GM23248 (cell line): ENCODE data around the gene CENPE. TPM values are rescaled to one million over a fixed set of nuclear protein-coding genes. Genes with fewer than 3 reads are reported as not detected.
A peak's percentile ranks its signal among the peaks of the same experiment; 100 is the strongest.
"Not testable (repeated sequence)": the region's sequence is repeated elsewhere in the genome, so short reads cannot be mapped to it uniquely, and the experiment has no call there.

ENCODE experiments used
- DNase-seq: peaks from one replicate; pipeline ENCODE4 v3.0.0-alpha.2; 2015
- H2AFZ ChIP-seq: fragments of 200-600 bp; sonication (generic); 2 replicates; pipeline ENCODE4 v1.6.1; 2016; ENCODE audit warnings: antibody characterized with exemption
- H3F3A ChIP-seq: fragments of 200-600 bp; sonication (generic); 2 replicates; pipeline ENCODE4 v1.6.1; 2016; ENCODE audit warnings: mild to moderate bottlenecking, antibody characterized with exemption, mixed run types; ENCODE audit not compliant: insufficient read depth
- H3K27ac ChIP-seq: fragments of 200-600 bp; sonication (generic); 2 replicates; pipeline ENCODE4 v1.5.1; 2016; ENCODE audit warnings: mild to moderate bottlenecking
- H3K27me3 ChIP-seq: fragments of 200-600 bp; sonication (generic); replicated peaks from 2 replicates; pipeline ENCODE4 v1.6.1; 2016; ENCODE audit warnings: mild to moderate bottlenecking; ENCODE audit not compliant: insufficient read depth
- H3K36me3 ChIP-seq: fragments of 200-600 bp; sonication (generic); 2 replicates; pipeline ENCODE4 v1.6.1; 2016; ENCODE audit warnings: low read depth, mild to moderate bottlenecking
- H3K4me1 ChIP-seq: fragments of 200-600 bp; sonication (generic); 2 replicates; pipeline ENCODE4 v1.6.1; 2016; ENCODE audit warnings: mild to moderate bottlenecking; ENCODE audit not compliant: insufficient read depth
- H3K4me2 ChIP-seq: fragments of 200-600 bp; sonication (generic); one replicate; pipeline ENCODE4 v1.6.1; 2016; ENCODE audit warnings: mild to moderate bottlenecking; ENCODE audit not compliant: unreplicated experiment
- H3K4me3 ChIP-seq: fragments of 200-600 bp; sonication (generic); 2 replicates; pipeline ENCODE4 v1.5.1; 2016; ENCODE audit warnings: mild to moderate bottlenecking
- H3K79me2 ChIP-seq: fragments of 200-600 bp; sonication (generic); 2 replicates; pipeline ENCODE4 v1.6.1; 2016; ENCODE audit warnings: mild to moderate bottlenecking; ENCODE audit not compliant: insufficient read depth
- H3K9ac ChIP-seq: fragments of 200-600 bp; sonication (generic); 2 replicates; pipeline ENCODE4 v1.6.1; 2016; ENCODE audit warnings: mild to moderate bottlenecking
- H3K9me2 ChIP-seq: fragments of 200-600 bp; sonication (generic); 2 replicates; pipeline ENCODE4 v1.6.1; 2016; ENCODE audit warnings: mixed run types, mild to moderate bottlenecking, moderate library complexity; ENCODE audit not compliant: insufficient read depth
- H3K9me3 ChIP-seq: fragments of 200-600 bp; sonication (generic); one replicate; pipeline ENCODE4 v1.6.1; 2017; ENCODE audit warnings: low read depth
- H4K20me1 ChIP-seq: fragments of 200-600 bp; sonication (generic); 2 replicates; pipeline ENCODE4 v1.6.0; 2016; ENCODE audit not compliant: insufficient read depth
- EZH2 ChIP-seq: fragments of 200-600 bp; sonication (generic); IDR thresholded peaks from 2 replicates; pipeline ENCODE4 v1.6.1; 2018; ENCODE audit warnings: antibody characterized with exemption, mild to moderate bottlenecking; ENCODE audit not compliant: insufficient read depth, poor library complexity, severe bottlenecking
- EZH2phosphoT487 ChIP-seq: fragments of 200-600 bp; sonication (generic); IDR thresholded peaks from 2 replicates; pipeline ENCODE4 v1.6.1; 2018; ENCODE audit warnings: antibody characterized with exemption, moderate library complexity, mild to moderate bottlenecking, low read depth; ENCODE audit not compliant: insufficient read depth
- WGBS, 2 experiments: methylation state at CpG; one replicate each; pipeline ENCODE4 v1.1.6; 2015 to 2017; ENCODE audit warnings: low lambda C conversion rate in 2 of 2, low coverage in 1 of 2; ENCODE audit errors: missing lambda C conversion rate in 2 of 2; 5-methylcytosine and 5-hydroxymethylcytosine counted together
- in situ Hi-C: fragments of 300-500 bp; cut with MboI; formaldehyde crosslinking; loops from 2 replicates; pipeline ENCODE4 v1.15.0; 2020
- polyA plus RNA-seq: library from polyadenylated mRNA; unstranded; fragments of >200 nt; fragmentation: Nextera tagmentation; extraction: Ambion mirVana; gene quantifications from 2 replicates; pipeline ENCODE4 v1.2.1, GENCODE V29; 2016
- total RNA-seq: library from RNA; depleted of rRNA; stranded (reverse); fragments of >200 nt; shearing (Covaris generic); gene quantifications from 2 replicates; pipeline ENCODE4 v1.2.3, GENCODE V29; 2014; rRNA removed

CENPE gene
- 7.7 and 11.0 TPM in 2 replicates for total RNA-seq
- 6.7 and 9.1 TPM in 2 replicates for polyA plus RNA-seq

- Histone ChIP-seq H3K27me3 (no peaks in the 10 kb centered on the region), H3K4me1 (no peaks in the 10 kb centered on the region; the same call in 1 of the 2 replicates), H3K9me2 (no peaks in the 10 kb centered on the region), H3K4me3 (peak within 1 kb of the TSS; percentile 89), H3K9ac (peak within 1 kb of the TSS; percentile 91), H3F3A (no peaks in the 10 kb centered on the region), H3K79me2 (peaks cover 27% of the 10 kb centered on the region), H3K9me3 (no peaks in the 10 kb centered on the region), H3K27ac (peak within 1 kb of the TSS; percentile 73), H2AFZ (peak within 1 kb of the TSS; percentile 86), H3K4me2 (peak within 1 kb of the TSS; percentile 85), H3K36me3 (no peaks in the 10 kb centered on the region), H4K20me1 (no peaks in the 10 kb centered on the region)
- 1% methylated on average over 43 to 44 of the region's 44 CpGs for WGBS, 2 experiments
- no peak for TF ChIP-seq EZH2phosphoT487
- TF ChIP-seq EZH2: no peak
- in situ Hi-C loops: no loop called here
- DNase-seq: peak; percentile 94
Measured at GRCh38 chr4:103198111-103198765, at the start of gene CENPE. TSS of gene CENPE (minus strand) at chr4:103198343. CDS start at chr4:103198319, 24 bp downstream.

GRCh38 chr4:103244251-103244650, 46.1 kb upstream of the CENPE start:
- DNase-seq: peak; percentile 50
- Histone ChIP-seq H3K27me3 (no peaks in the 10 kb centered on the region), H3K4me1 (peaks cover 8% of the 10 kb centered on the region), H3K9me3 (no peaks in the 10 kb centered on the region), H3F3A (no peaks in the 10 kb centered on the region), H3K9me2 (no peaks in the 10 kb centered on the region), H3K27ac (no peak overlapping the region), H3K36me3 (no peaks in the 10 kb centered on the region), H3K4me2 (peak overlapping the region; percentile 38), H3K79me2 (no peaks in the 10 kb centered on the region), H3K9ac (no peak overlapping the region), H4K20me1 (no peaks in the 10 kb centered on the region), H3K4me3 (no peak overlapping the region), H2AFZ (no peak overlapping the region)
- in situ Hi-C loops: no loop called here
- 2 to 5% methylated on average over 1 of the region's 1 CpG for WGBS, 2 experiments
- TF ChIP-seq EZH2phosphoT487: no peak
- no peak for TF ChIP-seq EZH2

GRCh38 chr4:103230938-103231337, 32.8 kb upstream of the CENPE start:
- H2AFZ ChIP-seq, H3K9me2 ChIP-seq, DNase-seq, H3K27ac ChIP-seq, H3K79me2 ChIP-seq, H4K20me1 ChIP-seq, H3K27me3 ChIP-seq, H3K36me3 ChIP-seq, H3K9ac ChIP-seq, H3F3A ChIP-seq, in situ Hi-C loops, H3K9me3 ChIP-seq, H3K4me2 ChIP-seq, H3K4me1 ChIP-seq, H3K4me3 ChIP-seq: not testable (repeated sequence)
- WGBS, 2 experiments: 19 to 21% methylated on average over 3 of the region's 3 CpGs

GRCh38 chr4:103223556-103223955, 25.4 kb upstream of the CENPE start:
- H4K20me1 ChIP-seq, DNase-seq, H3K27me3 ChIP-seq, H2AFZ ChIP-seq, H3K4me1 ChIP-seq, H3K9ac ChIP-seq, H3K79me2 ChIP-seq, H3K9me2 ChIP-seq, in situ Hi-C loops, H3K36me3 ChIP-seq, H3K4me3 ChIP-seq, H3F3A ChIP-seq, H3K4me2 ChIP-seq, H3K9me3 ChIP-seq, H3K27ac ChIP-seq: not testable (repeated sequence)
- WGBS, 2 experiments: 16% methylated on average over 4 of the region's 4 CpGs

GRCh38 chr4:103207673-103208072, 9.5 kb upstream of the CENPE start:
- Histone ChIP-seq H3K9me3 (no peaks in the 10 kb centered on the region), H4K20me1 (no peaks in the 10 kb centered on the region), H3K9me2 (no peaks in the 10 kb centered on the region), H2AFZ (0 out of 2 replicates have a peak overlapping the region, but pooled peaks have one; percentile 33), H3K79me2 (no peaks in the 10 kb centered on the region), H3K4me1 (no peaks in the 10 kb centered on the region), H3K36me3 (no peaks in the 10 kb centered on the region), H3K4me2 (no peak overlapping the region), H3K9ac (no peak overlapping the region), H3F3A (no peaks in the 10 kb centered on the region), H3K4me3 (no peak overlapping the region), H3K27me3 (no peaks in the 10 kb centered on the region), H3K27ac (no peak overlapping the region)
- TF ChIP-seq EZH2 (no peak), EZH2phosphoT487 (no peak)
- in situ Hi-C loops: loop anchor here (10.0 kb wide), 2 partner anchors 577 to 717 kb away; no protein-coding TSS in a partner anchor
- WGBS, 2 experiments: 32 to 43% methylated on average over 5 of the region's 5 CpGs
- DNase-seq: no peak
